NCI-H1417 (cell line): ENCODE data around the gene CDH23.

Experiments
- DNase-seq, 3 experiments: peaks; one replicate each; lab custom pipeline; 2025; lab: John Stamatoyannopoulos, UW

The CDH23 gene

DNA sequence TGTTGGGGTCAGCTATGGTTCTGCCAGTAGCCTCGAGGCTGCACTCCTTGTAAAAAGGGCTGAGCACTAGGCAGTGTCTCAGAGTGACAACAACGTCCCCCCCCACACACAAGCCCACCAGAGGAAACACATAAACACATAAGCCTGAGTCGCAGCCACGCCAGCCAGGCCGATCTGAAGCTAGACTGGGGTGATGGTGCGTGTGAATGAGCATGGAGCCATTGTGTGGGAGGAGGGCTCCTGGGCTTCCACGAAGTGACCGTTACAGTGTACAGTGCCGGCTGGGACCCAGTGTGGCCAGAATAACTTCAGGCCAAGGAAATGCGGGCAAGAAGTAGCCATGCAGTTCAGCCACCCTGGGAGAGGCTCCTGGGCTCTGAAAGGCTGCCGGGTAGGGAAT lies 326.6 kb downstream of the CDH23 start:
- DNase-seq: no peak

DNA sequence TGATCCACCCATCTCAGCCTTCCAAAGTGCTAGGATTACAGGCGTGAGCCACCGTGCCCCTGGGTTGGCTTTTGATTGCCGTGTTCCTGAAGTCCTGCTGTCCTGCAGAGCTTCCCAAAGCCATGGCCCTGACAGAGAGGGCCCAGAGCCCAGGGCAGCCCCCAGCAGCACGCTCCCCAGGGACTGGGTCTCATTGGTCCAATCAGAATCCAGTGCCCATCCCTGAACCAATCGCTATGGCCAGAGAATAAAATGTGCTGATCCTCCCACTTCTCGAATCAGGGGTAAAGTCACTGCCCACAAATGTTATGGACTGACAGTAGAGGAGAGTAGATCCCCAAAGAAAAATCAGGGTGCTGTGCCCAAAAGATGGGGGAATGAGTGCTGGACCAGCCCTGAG lies 327.8 kb downstream of the CDH23 start:
- DNase-seq: no peak

DNA sequence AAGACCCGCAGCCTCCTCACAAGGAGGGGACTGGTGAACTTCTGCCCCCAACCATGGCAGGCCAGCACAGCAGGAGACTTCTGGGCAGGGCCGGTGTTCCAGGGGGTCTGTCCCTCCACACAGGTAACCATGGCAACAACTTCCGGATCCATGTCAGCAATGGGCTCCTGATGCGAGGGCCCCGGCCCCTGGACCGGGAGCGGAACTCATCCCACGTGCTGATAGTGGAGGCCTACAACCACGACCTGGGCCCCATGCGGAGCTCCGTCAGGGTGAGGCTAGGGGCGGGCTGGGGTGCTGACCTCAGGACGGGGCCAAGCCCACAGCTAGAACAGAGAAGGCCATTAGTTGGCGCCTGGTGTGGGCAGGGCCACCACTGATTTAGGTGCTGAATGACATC lies 328.5 kb downstream of the CDH23 start:
- no peak for DNase-seq

DNA sequence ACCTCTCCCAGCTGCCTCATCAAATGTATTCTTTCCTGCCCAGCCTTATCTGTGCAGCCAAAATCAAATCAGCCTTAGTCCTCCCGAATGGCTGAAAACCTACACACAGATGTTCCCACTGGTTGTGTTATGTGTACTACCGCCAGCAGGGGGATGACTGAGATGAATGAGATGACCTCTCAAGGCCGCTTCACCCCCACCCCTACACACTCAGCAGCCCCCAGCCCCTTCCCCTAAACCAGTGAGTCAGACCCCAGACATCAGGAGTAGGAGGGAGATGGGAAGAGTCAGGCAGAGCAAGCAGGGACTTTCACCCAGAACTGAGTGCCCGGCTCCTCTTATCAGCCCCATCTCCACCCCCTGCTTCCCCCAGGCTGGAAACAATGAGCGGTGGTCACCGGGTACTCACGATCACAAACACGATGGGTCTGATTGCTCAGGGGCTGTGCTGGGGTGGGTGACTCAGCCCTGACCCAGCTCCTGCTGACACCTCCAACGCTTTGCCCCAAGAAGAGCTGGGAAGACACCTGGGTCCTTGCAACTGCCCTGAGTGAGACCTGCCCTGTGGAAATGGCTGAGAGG lies 329.4 kb downstream of the CDH23 start:
- no peak for DNase-seq

DNA sequence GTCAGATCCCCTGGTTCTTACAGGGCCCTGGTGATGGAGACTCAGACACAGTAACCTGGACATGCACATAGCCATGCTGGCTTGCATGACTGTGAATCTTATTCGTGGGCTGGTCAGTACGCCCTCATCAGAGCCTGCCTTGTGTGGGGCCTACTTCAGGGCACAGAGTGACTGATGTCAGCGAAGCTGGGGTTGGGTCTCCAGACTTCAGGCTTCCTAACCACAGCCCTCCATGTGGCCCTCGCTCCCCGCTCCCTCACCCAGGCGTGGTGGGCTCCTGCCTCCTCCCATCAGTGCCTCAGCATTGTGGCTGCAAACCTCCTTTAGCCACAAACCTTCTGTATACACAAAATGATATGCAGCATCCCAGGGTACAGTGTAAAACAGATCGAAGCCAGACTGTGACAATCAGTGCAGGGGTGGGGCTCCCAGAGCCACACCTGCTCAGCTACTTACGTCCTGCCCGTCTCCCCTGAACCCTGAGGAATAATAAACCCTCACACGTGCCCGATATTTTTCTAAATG lies 329.9 kb downstream of the CDH23 start:
- DNase-seq: no peak

DNA sequence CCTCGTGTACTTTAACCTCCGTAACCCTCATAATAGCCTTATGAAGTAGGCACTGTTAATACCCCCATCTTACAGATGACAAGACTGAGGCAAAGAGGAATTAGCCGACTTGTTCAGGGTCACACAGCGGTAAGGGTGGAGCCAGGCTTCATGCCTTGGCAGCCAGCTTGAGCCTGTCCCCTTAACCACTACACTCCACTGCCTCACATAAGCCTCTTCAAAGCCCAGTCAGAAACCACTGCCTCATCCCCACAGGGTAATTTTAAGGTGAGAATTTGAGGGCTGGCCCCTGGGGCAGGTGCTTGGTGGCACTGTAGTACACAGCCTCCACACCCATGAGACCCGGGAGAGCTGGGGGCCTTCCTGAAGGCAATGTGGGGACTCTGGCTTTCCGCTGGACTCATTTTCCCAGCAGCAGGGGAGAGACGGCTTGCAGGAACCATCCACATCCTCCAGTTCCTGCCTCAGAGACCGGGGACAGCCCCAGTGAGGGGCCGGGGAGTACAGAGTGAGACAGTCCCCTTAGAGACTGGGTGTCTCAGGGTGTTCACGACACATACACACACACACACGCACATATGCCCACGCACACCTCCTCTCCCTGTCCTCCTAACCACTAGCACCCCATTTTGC lies 330.5 kb downstream of the CDH23 start:
- no peak for DNase-seq

DNA sequence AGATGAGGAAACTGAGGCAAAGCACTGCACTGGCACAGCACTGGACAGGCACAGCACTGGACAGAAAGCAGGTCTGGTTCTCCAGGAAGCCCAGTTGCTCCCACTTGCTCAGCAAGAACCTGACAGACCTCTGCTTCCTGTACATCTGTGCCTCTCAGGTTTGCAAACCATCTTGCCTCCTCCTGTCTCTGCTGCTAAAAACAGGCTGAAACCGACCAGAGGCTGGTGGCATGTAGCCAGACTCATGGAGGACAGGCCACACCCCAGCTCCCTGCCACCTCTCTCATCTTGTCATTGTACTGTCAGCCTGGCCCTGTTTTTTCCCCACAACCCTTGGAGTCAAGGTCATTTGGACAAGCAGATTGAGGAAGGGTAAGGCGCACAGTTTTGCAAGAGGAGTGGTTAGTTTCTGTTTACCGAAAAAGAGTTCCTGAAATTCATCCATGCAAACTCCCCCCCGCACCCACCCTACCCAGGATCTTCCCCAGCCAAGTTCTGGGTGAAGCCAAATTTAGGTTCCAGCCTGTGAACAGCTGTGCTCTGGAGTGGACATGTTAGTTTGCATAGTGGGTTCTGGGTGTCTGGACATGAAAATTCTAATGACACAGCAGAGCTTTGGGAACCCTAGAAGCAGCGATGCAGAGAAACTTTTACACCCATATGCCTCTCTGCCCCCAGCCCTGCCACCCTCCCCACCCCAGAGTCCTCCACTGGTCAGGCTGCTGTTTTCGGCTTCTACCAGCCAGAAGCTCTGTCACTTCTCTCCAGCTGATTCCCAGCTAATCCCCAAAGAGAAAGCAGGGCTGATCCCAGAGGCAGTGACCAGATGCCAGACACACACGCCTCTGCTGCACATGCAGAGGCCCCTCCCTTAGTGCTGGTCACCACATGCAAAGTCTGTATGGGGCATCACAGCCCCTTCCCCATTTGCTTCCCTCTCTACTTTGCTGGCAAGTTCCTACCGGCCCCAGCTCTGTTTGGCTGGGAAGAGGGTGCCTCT lies 331.3 kb downstream of the CDH23 start:
- DNase-seq: peak in 1 of 3 experiments; percentile 24

DNA sequence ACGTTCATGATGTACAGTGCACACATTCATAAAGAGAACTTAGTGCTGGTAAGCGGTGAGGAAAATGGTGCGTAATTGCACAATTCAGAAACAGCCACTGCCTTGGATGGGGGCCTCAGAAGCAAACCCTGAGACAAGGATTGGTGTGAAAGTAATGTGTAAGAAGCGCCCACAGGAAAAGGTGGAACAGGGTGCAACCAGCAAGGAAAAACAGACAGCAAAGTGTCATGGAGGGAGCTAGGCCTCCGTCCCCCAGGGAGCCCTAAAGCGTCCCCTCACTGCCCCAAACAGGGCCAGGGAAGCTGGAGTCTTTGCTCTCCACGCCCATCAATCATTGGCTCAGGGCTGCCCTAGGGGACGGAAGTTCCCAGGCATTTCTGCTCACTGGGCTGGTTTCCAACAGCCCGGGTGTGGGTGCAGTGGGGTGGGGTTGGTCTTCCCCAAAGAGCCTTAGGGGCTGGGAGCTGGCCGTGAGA lies 332.5 kb downstream of the CDH23 start:
- DNase-seq: peak in 1 of 3 experiments; percentile 0

DNA sequence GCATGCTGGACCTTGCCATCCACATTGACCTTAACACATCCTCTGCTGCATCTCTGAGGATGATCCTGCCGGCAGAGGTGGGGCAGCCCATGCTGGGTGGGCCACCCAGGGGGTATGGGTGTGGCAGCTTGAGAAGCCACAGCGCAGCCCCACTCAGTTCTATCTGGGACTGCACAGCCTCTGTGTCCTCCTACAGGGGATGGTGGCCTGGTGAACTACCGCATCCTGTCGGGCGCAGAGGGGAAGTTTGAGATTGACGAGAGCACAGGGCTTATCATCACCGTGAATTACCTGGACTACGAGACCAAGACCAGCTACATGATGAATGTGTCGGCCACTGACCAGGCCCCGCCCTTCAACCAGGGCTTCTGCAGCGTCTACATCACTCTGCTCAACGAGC lies 335.1 kb downstream of the CDH23 start:
- DNase-seq: no peak

DNA sequence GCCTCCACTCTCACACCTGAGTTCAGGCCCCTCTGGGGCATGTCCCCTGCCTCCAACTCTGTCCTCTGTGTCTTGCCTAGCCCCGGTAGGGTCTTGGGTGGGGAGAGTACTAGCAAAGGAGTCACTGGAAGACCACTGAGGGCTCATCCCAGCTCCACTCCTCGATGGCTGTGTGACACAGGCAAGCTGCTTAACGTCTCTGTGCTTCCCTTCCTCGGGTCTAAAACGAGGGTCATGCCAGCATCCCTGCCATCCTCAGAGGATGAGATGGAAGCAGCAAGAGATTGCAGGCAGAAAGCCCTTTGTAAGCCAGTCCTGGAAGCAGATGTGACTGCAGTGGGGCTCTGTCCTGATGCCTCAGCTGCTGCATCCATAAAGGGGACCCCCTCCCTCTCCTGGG lies 338.1 kb downstream of the CDH23 start:
- DNase-seq: no peak

DNA sequence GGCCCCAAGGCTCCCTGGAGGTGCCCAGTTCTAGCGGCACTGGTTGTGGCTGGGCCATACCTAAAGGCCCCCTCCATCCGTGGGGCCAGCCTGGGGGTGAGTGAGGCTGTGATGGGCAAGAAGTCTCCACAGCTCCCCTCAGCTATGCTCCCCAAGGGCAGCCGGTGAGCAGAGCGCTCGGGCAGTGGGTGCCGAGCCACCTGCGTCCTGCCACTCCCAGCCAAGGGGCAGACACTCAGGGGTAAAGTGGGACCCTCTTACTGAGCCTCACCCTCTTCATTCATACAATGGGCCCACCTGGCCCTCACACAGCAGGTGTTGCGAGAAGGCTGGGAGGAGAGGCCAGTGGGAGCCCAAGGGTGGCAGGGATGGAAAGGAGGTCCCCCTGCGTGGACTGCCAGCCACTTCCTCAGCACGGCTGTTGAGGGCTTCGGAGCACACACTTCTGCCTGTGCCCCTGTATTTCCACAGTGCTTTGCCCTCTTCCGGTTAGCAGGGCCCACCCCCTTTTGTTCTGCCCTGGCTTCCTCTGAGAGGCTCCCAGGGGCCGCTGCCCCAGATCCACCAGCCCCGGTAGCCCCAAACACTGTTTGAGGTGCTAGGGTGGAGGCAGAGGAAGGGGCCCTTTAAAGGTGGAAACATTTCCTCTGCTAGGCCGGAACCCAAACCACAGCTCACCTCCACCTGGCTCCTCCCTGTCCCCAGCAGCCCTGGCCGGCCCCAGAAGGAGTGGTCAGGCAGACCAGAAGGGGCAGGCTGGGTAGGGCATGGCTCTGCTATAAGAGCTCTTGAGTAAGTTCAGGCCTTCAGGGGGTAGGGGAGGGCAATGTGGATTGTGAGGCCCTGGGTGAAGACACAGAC lies 339.2 kb downstream of the CDH23 start:
- peak in 1 of 3 experiments; percentile 6 for DNase-seq

DNA sequence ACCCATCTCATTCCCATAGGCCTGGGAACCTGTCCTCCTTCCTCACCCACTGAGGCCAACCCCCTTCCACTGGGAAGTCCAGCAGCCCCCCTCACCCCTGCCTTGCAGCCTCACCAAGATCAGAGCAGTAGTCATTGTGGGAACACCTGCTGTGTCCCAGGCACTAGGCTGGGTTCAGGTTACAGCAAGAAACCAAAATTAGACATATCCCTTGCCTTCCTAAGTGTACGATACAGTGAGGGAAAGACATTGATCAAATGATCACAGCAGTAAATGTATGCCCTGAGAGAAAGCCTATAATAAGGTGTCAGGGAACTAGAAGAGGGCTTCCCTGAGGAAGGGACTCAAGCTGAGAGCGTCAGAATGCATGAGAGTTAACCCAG lies 339.8 kb downstream of the CDH23 start:
- peak in 2 of 3 experiments; percentile 18 to 21 for DNase-seq

DNA sequence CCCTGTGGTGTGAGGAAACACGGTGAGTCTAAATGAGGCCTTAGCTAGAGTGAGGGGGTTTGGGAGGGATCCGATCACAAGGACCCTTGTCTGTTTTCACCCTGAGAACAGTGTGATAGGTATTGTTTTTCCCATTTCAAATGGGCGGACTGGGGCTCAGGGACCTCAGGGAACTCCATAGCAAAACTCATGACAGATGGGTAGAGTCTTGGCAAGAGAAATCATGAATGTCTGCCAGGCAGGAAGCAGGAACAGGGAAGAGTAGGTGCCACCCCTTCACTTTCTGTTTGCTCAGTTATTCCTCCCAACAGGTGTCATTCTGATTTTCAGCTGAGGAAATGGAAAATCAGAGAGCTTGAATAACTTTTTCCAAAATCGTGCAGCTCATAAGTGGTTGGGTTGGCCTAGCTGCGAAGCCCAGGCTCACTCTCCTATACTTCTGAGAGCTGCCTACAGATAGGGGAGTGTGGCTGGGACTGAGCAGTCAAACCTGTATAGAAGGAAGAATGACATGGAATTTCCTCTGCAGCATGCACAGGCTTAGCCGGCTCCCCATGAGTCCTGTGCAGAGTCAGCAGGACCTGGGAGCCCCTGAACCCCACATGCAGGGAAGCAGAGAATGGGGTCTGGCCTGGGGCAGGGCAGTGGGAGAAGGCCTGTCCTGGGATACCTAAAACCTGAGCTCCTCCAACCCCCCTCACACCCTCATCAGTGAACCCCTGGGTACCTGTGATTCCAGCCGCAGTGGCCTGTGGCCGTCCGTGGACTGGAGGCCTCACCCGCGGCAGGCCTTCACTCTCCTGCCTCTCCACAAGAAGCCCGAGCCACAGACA lies 340.5 kb downstream of the CDH23 start:
- no peak for DNase-seq

DNA sequence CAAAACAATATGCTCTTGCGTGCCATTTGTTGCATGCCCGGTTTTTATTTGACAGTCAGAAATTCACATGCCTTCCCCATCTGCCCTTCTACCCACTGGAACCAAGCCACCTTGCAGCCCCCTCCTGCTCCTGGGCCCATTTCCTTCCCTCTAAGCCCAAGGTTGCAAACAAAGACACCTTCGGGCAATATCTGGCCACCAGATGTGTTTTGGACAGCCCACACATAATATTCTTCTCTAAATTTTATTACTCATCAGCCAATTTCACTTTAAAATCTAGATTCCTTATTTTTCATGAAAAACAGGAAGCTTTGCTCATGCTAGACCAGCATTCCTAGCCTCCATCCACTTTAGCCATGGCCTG lies 341.1 kb downstream of the CDH23 start:
- DNase-seq: no peak

DNA sequence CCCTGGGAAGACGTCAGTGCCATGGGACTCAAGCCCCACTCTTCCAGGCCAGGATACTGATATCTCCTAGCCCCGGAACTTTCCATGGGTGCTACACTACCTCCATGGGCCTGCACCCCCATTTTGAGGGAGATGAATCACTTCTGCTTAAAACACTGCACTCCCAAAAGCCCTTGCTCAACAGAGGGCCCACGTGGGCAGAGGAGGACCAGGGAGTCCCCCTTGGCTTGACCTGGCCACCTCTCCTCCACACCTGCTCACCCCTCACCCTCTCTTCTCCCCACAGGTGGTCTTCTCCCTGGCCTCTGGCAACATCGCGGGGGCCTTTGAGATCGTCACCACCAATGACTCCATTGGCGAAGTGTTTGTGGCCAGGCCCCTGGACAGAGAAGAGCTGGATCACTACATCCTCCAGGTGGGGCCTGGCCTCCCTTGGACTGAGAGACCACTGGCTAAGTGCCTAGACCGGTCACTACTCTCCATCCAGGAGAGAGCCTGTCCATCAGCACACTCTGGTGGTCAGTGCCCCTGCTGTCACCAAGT lies 342.7 kb downstream of the CDH23 start:
- DNase-seq: no peak

DNA sequence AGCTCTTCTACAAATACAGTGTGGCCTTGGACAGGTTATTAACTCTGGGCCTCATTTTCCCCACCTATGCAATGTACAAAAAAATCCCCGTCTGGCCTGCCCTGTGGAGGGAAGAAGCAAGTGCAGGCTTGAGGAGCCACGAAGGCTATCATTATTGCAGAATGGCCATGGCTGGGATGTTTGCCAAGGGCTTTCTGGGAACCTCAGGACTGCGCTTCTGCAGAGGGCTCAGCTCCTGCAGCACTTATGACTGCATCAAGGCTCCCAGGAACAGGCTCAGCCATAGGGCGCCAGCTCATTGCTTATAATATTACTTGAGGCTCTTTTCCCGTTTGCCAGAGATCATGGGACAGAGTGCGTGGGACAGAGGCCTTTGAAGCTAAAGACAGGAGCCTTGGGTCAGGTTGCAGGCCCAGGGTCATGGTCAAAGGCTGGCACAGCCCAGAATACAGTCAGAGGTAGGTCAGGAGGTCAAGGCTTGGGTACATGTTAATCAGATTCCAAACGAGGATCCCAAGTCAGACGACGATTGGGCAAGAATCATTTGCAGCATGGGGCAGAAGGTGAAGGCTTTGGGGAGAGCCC lies 343.4 kb downstream of the CDH23 start:
- DNase-seq: no peak

DNA sequence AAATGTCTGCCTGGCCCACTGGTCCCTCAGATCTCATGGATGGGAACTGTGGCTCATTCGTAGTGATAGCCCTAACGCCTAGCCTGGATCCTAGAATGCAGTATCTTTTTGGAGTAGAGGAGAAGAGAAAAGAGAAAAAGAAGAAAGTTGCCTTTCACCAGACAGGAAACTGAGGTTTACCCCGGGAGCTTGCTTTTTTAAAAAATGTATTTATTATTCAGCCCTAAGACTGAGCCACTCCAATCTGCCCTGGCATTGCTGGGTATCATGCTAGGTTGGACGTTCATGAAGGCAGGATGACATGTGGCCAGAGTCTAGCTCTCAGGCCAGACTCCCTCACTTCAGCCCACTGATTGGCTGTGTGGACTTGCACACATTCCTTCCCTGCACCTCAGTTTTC lies 344.3 kb downstream of the CDH23 start:
- DNase-seq: no peak

DNA sequence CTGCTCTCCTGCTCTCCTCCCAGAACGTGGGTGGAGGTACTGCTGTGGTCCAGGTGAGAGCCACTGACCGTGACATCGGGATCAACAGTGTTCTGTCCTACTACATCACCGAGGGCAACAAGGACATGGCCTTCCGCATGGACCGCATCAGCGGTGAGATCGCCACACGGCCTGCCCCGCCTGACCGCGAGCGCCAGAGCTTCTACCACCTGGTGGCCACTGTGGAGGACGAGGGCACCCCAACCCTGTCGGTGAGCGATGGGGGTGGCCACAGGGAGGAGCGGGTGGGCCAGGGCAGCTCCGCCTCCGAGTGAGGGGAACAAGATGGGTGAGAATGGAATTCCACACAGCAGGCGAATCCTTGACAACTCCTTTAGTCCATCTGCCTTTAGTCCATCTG lies 345.0 kb downstream of the CDH23 start:
- no peak for DNase-seq

DNA sequence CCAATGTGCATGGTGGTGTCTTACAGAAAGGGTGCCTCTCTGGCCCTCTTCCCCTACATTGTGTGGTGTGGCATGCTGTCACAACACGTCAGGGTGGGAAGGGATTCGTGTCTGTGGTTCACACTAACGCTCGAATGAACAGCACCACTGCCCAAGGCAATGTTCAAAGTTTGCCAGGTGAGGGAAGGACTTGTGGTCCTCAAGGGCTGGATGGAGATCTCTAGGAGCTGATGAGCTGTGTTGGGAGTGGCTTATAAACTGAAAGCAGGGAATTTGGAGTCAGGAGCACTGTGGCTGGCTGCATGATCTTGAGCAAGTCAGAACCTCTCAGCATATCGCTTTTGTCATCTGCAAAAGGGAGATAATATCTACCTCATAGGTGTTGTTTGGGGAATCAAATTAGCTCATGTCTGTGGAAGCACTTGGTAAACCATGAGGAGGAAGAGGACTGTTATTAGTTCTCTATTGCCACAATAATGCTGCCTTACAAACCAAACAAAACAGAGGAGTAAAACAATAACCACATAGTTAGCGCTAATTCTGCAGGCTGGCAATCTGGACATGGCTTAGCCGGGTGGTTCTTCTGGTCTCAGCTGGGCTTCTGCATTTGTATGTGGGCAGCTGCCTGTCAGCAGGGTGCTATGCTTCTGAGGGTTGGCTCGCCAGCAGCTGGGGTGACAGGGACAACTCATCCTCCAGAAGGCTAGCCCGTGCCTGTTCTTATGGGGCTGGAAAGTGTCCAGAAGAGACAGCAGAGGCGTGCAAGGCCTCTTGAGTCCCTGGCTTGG lies 345.8 kb downstream of the CDH23 start:
- DNase-seq: peak in 1 of 3 experiments; percentile 6
